GM23338 (cell line): Measurements from ENCODE around the gene MAD1L1. TPM values are rescaled to one million over a fixed set of nuclear protein-coding genes. Genes with fewer than 3 reads are reported as not detected.

Experiments
- ATAC-seq: fragments of 200-7000 bp; cut with Tn5 transposase; 3 replicates; pipeline ENCODE4 v1.9.1; 2020
- DNase-seq: peaks from one replicate; pipeline ENCODE4 v3.0.0-alpha.2; 2015; ENCODE audit warnings: low spot score
- H2AFZ ChIP-seq: fragments of 200-600 bp; sonication (generic); 2 replicates; pipeline ENCODE4 v1.8.0; 2016; ENCODE audit warnings: antibody characterized with exemption, mild to moderate bottlenecking, moderate library complexity
- H3F3A ChIP-seq: fragments of 200-600 bp; sonication (generic); replicated peaks from 2 replicates; pipeline ENCODE4 v1.8.0; 2017; ENCODE audit warnings: antibody characterized with exemption, mixed run types, low read depth
- H3K27ac ChIP-seq: fragments of 200-600 bp; sonication (generic); 2 replicates; pipeline ENCODE4 v1.6.1; 2016; ENCODE audit warnings: low read depth
- H3K27me3 ChIP-seq: fragments of 200-600 bp; sonication (generic); 2 replicates; pipeline ENCODE4 v1.8.0; 2016; ENCODE audit warnings: mild to moderate bottlenecking, mixed run types, moderate library complexity; ENCODE audit not compliant: insufficient read depth
- H3K36me3 ChIP-seq: fragments of 200-600 bp; sonication (generic); 2 replicates; pipeline ENCODE4 v1.8.0; 2016; ENCODE audit warnings: mild to moderate bottlenecking; ENCODE audit not compliant: insufficient read depth
- H3K4me1 ChIP-seq: fragments of 200-600 bp; sonication (generic); 2 replicates; pipeline ENCODE4 v1.8.0; 2016; ENCODE audit warnings: mild to moderate bottlenecking, moderate library complexity; ENCODE audit not compliant: insufficient read depth
- H3K4me2 ChIP-seq: fragments of 200-600 bp; sonication (generic); 2 replicates; pipeline ENCODE4 v1.7.1; 2017; ENCODE audit warnings: mixed run types
- H3K4me3 ChIP-seq: fragments of 200-600 bp; sonication (generic); 2 replicates; pipeline ENCODE4 v1.6.1; 2016; ENCODE audit warnings: mixed run types
- H3K79me2 ChIP-seq: fragments of 200-600 bp; sonication (generic); replicated peaks from 2 replicates; pipeline ENCODE4 v1.8.0; 2017; ENCODE audit warnings: mild to moderate bottlenecking; ENCODE audit not compliant: insufficient read depth
- H3K9me2 ChIP-seq: fragments of 200-600 bp; sonication (generic); 2 replicates; pipeline ENCODE4 v1.8.0; 2017; ENCODE audit not compliant: insufficient read depth
- H4K20me1 ChIP-seq: fragments of 200-600 bp; sonication (generic); replicated peaks from 2 replicates; pipeline ENCODE4 v1.8.0; 2017; ENCODE audit warnings: mild to moderate bottlenecking; ENCODE audit not compliant: insufficient read depth
- H3K27ac Mint-ChIP-seq: 2 replicates; pipeline ENCODE4 v1.8.0; 2020; ENCODE audit warnings: inconsistent platforms, mild to moderate bottlenecking, moderate library complexity, mixed read lengths
- H3K27me3 Mint-ChIP-seq: 3 replicates; pipeline ENCODE4 v1.8.0; 2022; ENCODE audit warnings: low read depth, mild to moderate bottlenecking, moderate library complexity, mixed read lengths, inconsistent platforms; ENCODE audit not compliant: insufficient read depth, poor library complexity
- H3K36me3 Mint-ChIP-seq: 3 replicates; pipeline ENCODE4 v1.8.0; 2021; ENCODE audit warnings: low read depth, mild to moderate bottlenecking, inconsistent platforms, moderate library complexity, mixed read lengths
- H3K4me1 Mint-ChIP-seq: 3 replicates; pipeline ENCODE4 v1.8.0; 2020; ENCODE audit warnings: mild to moderate bottlenecking, inconsistent platforms, mixed read lengths
- H3K4me3 Mint-ChIP-seq: 3 replicates; pipeline ENCODE4 v1.8.0; 2021; ENCODE audit warnings: moderate library complexity, mild to moderate bottlenecking, inconsistent platforms, mixed read lengths
- H3K9me3 Mint-ChIP-seq: 3 replicates; pipeline ENCODE4 v1.8.0; 2020; ENCODE audit warnings: moderate library complexity, mild to moderate bottlenecking, inconsistent platforms, mixed read lengths
- ETS1 ChIP-seq: IDR thresholded peaks from 2 replicates; pipeline ENCODE4 v1.6.1; 2016; ENCODE audit warnings: antibody characterized with exemption
- REST ChIP-seq: IDR thresholded peaks from one replicate; pipeline ENCODE4 v1.6.1; 2018; ENCODE audit warnings: antibody characterized with exemption; ENCODE audit not compliant: unreplicated experiment
- STAT1 ChIP-seq: IDR thresholded peaks from one replicate; pipeline ENCODE4 v1.6.1; 2016; ENCODE audit warnings: antibody characterized with exemption; ENCODE audit not compliant: unreplicated experiment
- ZNF462 ChIP-seq: fragments of 250-450 bp; sonication (Bioruptor Pico); IDR thresholded peaks from 2 replicates; pipeline ENCODE4 v1.5.0; 2020; ENCODE audit warnings: mild to moderate bottlenecking, moderate library complexity
- polyA plus RNA-seq: library from polyadenylated mRNA; unstranded; fragments of >200 nt; fragmentation: Nextera tagmentation; extraction: Ambion mirVana; gene quantifications from 2 replicates; pipeline ENCODE4 v1.2.1, GENCODE V29; 2016
- total RNA-seq: library from RNA; depleted of rRNA; stranded (reverse); fragments of >200 nt; shearing (Covaris generic); gene quantifications from 2 replicates; pipeline ENCODE4 v1.2.3, GENCODE V29; 2014

The MAD1L1 gene
- total and polyA plus RNA-seq, 2 experiments from 2014 or later: 40.3 to 59.3 TPM

- TF ChIP-seq ZNF462 (no peak), REST (no peak)
These were observed 126.8 kb downstream of the MAD1L1 start (continued) for GRCh38 chr7:2105917-2106316.

- DNase-seq (no peak), ATAC-seq (no peak)
- Mint-ChIP-seq H3K27ac (peak overlapping the region; percentile 97), H3K9me3 (no peaks in the 10 kb centered on the region), H3K4me1 (peaks cover 54% of the 10 kb centered on the region), H3K4me3 (peak overlapping the region; percentile 36; the same call in 1 of the 3 replicates), H3K27me3 (peaks cover 29% of the 10 kb centered on the region), H3K36me3 (peaks cover 4% of the 10 kb centered on the region; the same call in 1 of the 3 replicates)
- H3K4me1 ChIP-seq: no peaks in the 10 kb centered on the region; the same call in 1 of the 2 replicates
- H3K4me2 ChIP-seq: no peak overlapping the region
- H3K27me3 ChIP-seq: no peaks in the 10 kb centered on the region
- H3K79me2 ChIP-seq: 0 out of 2 replicates have a peak, but pooled peaks cover 12% of the 10 kb centered on the region
- 0 out of 2 replicates have a peak, but pooled peaks cover 7% of the 10 kb centered on the region for H3F3A ChIP-seq
- no peaks in the 10 kb centered on the region for H3K36me3 ChIP-seq
- no peaks in the 10 kb centered on the region for H4K20me1 ChIP-seq
- no peak overlapping the region for H3K4me3 ChIP-seq
- H3K27ac ChIP-seq: peak overlapping the region; percentile 79; the same call in 1 of the 2 replicates
- no peaks in the 10 kb centered on the region for H3K9me2 ChIP-seq
- H2AFZ ChIP-seq: no peak overlapping the region
- TF ChIP-seq ZNF462: no peak
- TF ChIP-seq ETS1: no peak
- TF ChIP-seq STAT1: no peak
These were observed 127.5 kb downstream of the MAD1L1 start for GRCh38 chr7:2105280-2105679.
